ENCODE results near the gene LARP4.

Gene LARP4

DNA sequence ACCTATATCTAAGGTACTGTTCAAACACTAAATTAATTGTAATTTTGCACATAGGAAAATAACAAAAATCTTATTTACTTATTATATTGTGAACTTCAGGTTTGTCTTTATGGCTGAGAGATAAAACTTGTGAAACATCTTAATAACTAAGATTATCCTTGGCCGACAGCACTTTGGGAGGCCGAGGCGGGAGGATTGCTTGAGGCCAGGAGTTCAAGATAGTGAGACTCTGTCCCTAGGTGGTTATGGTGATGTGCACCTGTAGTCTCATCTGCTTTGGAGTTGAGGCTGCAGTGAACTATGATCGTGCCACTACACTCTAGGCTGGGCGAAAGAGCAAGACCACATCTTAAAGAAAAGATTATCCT lies 126.7 kb downstream of the LARP4 start:
- DNase-seq (ENCODE audit: low spot score) = no peak

DNA sequence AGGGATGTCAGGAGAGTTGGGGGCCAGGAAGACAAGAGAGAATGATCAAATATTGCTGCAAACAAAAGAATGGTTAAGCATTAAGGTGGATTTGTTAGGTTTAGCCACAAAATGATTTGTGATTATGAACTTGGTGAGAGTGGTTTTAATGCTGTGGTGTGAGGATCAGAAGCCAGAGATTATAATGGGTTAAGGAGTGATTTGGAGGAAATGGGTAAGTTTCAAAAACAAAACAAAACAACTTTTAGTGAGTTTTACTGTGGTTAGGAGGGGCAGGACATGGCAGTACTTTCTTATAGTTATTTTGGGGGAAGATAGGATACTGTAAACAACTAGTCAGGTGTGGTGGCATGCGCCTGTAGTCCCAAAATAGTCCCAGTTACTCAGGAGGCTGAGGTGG lies 128.1 kb downstream of the LARP4 start:
- DNase-seq (ENCODE audit: low spot score) = no peak

DNA sequence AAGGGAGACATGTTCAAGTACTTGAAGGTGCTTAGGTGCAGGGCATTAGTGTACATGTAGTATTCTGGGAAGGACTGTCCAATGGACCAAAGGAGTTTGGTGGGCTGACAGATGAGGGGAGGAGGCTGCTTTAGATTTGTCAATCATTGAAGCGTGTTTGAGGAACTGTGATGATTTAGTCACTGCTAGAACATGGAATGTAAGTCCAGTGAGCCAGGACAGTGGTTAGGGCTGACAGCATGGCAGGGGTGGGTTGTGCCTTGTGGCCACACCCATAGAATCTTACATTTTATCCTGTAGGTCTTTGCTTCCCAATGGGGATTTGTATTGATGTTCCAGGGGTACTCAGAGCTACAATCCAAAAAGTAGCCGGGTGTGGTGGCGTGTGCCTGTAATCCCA lies 128.7 kb downstream of the LARP4 start:
- DNase-seq (ENCODE audit: low spot score) = no peak
